ENCODE results near the gene PDE4DIP.
"Not testable (repeated sequence)": the region's sequence is repeated elsewhere in the genome, so short reads cannot be mapped to it uniquely, and the experiment has no call there.

Gene PDE4DIP

GRCh38 chr1:149008769-149009168 lies 164.5 kb downstream of the PDE4DIP start:
- in situ Hi-C loops (cut with MboI; ENCODE audit: low sequenced_read_pairs, unreplicated experiment); DNase-seq (ENCODE audit: low spot score): not testable (repeated sequence)

GRCh38 chr1:149009761-149010160 lies 165.5 kb downstream of the PDE4DIP start:
- in situ Hi-C loops (cut with MboI; ENCODE audit: low sequenced_read_pairs, unreplicated experiment); DNase-seq (ENCODE audit: low spot score): not testable (repeated sequence)

GRCh38 chr1:149012599-149012998 lies 168.4 kb downstream of the PDE4DIP start:
- DNase-seq (ENCODE audit: low spot score); in situ Hi-C loops (cut with MboI; ENCODE audit: low sequenced_read_pairs, unreplicated experiment): not testable (repeated sequence)

- in situ Hi-C loops (cut with MboI; ENCODE audit: low sequenced_read_pairs, unreplicated experiment); DNase-seq (ENCODE audit: low spot score): not testable (repeated sequence)
These were observed 169.3 kb downstream of the PDE4DIP start for GRCh38 chr1:149013513-149013912.

- DNase-seq (ENCODE audit: low spot score); in situ Hi-C loops (cut with MboI; ENCODE audit: low sequenced_read_pairs, unreplicated experiment): not testable (repeated sequence)
These were observed 171.3 kb downstream of the PDE4DIP start for GRCh38 chr1:149015522-149015921.

- in situ Hi-C loops (cut with MboI; ENCODE audit: low sequenced_read_pairs, unreplicated experiment); DNase-seq (ENCODE audit: low spot score): not testable (repeated sequence)
These were observed 172.4 kb downstream of the PDE4DIP start for GRCh38 chr1:149016626-149017025.

GRCh38 chr1:149018577-149018976 lies 174.3 kb downstream of the PDE4DIP start:
- in situ Hi-C loops (cut with MboI; ENCODE audit: low sequenced_read_pairs, unreplicated experiment); DNase-seq (ENCODE audit: low spot score): not testable (repeated sequence)

GRCh38 chr1:149024327-149024726 lies 180.1 kb downstream of the PDE4DIP start:
- DNase-seq (ENCODE audit: low spot score); in situ Hi-C loops (cut with MboI; ENCODE audit: low sequenced_read_pairs, unreplicated experiment): not testable (repeated sequence)

- DNase-seq (ENCODE audit: low spot score); in situ Hi-C loops (cut with MboI; ENCODE audit: low sequenced_read_pairs, unreplicated experiment): not testable (repeated sequence)
These were observed 189.7 kb downstream of the PDE4DIP start for GRCh38 chr1:149033916-149034315.

- in situ Hi-C loops (cut with MboI; ENCODE audit: low sequenced_read_pairs, unreplicated experiment); DNase-seq (ENCODE audit: low spot score): not testable (repeated sequence)
These were observed 198.8 kb downstream of the PDE4DIP start for GRCh38 chr1:149043056-149043455.

- in situ Hi-C loops (cut with MboI; ENCODE audit: low sequenced_read_pairs, unreplicated experiment), result not testable (repeated sequence)
These were observed 220.4 kb downstream of the PDE4DIP start for GRCh38 chr1:149064611-149065010.

GRCh38 chr1:149075505-149076127 lies 231.4 kb downstream of the PDE4DIP start:
- in situ Hi-C loops (cut with MboI; ENCODE audit: low sequenced_read_pairs, unreplicated experiment); DNase-seq (ENCODE audit: low spot score): not testable (repeated sequence)

More at GRCh38 chr1:149064611-149065010, 220.4 kb downstream of the PDE4DIP start:
- DNase-seq (ENCODE audit: low spot score), result not testable (repeated sequence)
